ENCODE results near the gene NBEA.
"Not testable (repeated sequence)": the region's sequence is repeated elsewhere in the genome, so short reads cannot be mapped to it uniquely, and the experiment has no call there.

Gene NBEA

GRCh38 chr13:35107535-35107934 is 165.5 kb downstream of the NBEA start:
- no peak for TF ChIP-seq CTCF (IDR thresholded peaks at IDR 0.05; ENCODE audit: low read depth, low read length)
- no peak for DNase-seq (ENCODE audit: low read depth in 2 of 2)
- H3K4me3 ChIP-seq (replicated peaks in 1 of 2; ENCODE audit: low read depth in 2 of 2, low read length in 2 of 2), result no peak overlapping the region

- DNase-seq (ENCODE audit: low read depth in 2 of 2), result not testable (repeated sequence)
Measured at GRCh38 chr13:35113612-35114011, 171.5 kb downstream of the NBEA start.

GRCh38 chr13:35127466-35127865 is 185.4 kb downstream of the NBEA start:
- TF ChIP-seq CTCF (IDR thresholded peaks at IDR 0.05; ENCODE audit: low read depth, low read length), result no peak
- DNase-seq (ENCODE audit: low read depth in 2 of 2), result no peak

More at GRCh38 chr13:35113612-35114011, 171.5 kb downstream of the NBEA start:
- not testable (repeated sequence) for H3K4me3 ChIP-seq (replicated peaks in 1 of 2; ENCODE audit: low read depth in 2 of 2, low read length in 2 of 2)

GRCh38 chr13:35129500-35129899 is 187.4 kb downstream of the NBEA start:
- no peak for DNase-seq (ENCODE audit: low read depth in 2 of 2)
- H3K4me3 ChIP-seq (replicated peaks in 1 of 2; ENCODE audit: low read depth in 2 of 2, low read length in 2 of 2), result no peak overlapping the region
- TF ChIP-seq CTCF (IDR thresholded peaks at IDR 0.05; ENCODE audit: low read depth, low read length), result no peak

More at GRCh38 chr13:35127466-35127865, 185.4 kb downstream of the NBEA start:
- no peak overlapping the region for H3K4me3 ChIP-seq (replicated peaks in 1 of 2; ENCODE audit: low read depth in 2 of 2, low read length in 2 of 2)

- no peak overlapping the region for H3K4me3 ChIP-seq (replicated peaks in 1 of 2; ENCODE audit: low read depth in 2 of 2, low read length in 2 of 2)
- no peak for DNase-seq (ENCODE audit: low read depth in 2 of 2)
- no peak for TF ChIP-seq CTCF (IDR thresholded peaks at IDR 0.05; ENCODE audit: low read depth, low read length)
Measured at GRCh38 chr13:35131471-35131870, 189.4 kb downstream of the NBEA start.

GRCh38 chr13:35136585-35136984 is 194.5 kb downstream of the NBEA start:
- TF ChIP-seq CTCF (IDR thresholded peaks at IDR 0.05; ENCODE audit: low read depth, low read length), result no peak
- H3K4me3 ChIP-seq (replicated peaks in 1 of 2; ENCODE audit: low read depth in 2 of 2, low read length in 2 of 2), result no peak overlapping the region
- no peak for DNase-seq (ENCODE audit: low read depth in 2 of 2)

GRCh38 chr13:35139591-35139990 is 197.5 kb downstream of the NBEA start:
- H3K4me3 ChIP-seq (replicated peaks in 1 of 2; ENCODE audit: low read depth in 2 of 2, low read length in 2 of 2), result no peak overlapping the region
- DNase-seq (ENCODE audit: low read depth in 2 of 2), result peak; percentile 62
- no peak for TF ChIP-seq CTCF (IDR thresholded peaks at IDR 0.05; ENCODE audit: low read depth, low read length)

All from cardiac fibroblast (primary cell).